H9 (cell line): ENCODE data around the gene HSD17B13. TPM values are rescaled to one million over a fixed set of nuclear protein-coding genes. Genes with fewer than 3 reads are reported as not detected.

Experiments used
- DNase-seq: peaks from one replicate; pipeline ENCODE4 v3.0.0-alpha.2; 2017
- H2AFZ ChIP-seq: one replicate; pipeline ENCODE4 v1.6.1; 2013; ENCODE audit warnings: mild to moderate bottlenecking, low read length, control low read depth, moderate library complexity
- H2AK5ac ChIP-seq: 2 replicates; pipeline ENCODE4 v1.6.1; 2013; ENCODE audit warnings: low read length, control low read depth, mixed read lengths; ENCODE audit not compliant: insufficient read length
- H2BK120ac ChIP-seq: one replicate; pipeline ENCODE4 v1.6.1; 2013; ENCODE audit warnings: low read depth, mild to moderate bottlenecking, low read length, control low read depth, inconsistent platforms; ENCODE audit not compliant: poor library complexity, severe bottlenecking
- H2BK12ac ChIP-seq: 2 replicates; pipeline ENCODE4 v1.6.1; 2013; ENCODE audit warnings: low read length, control low read depth, mixed read lengths, low read depth; ENCODE audit not compliant: insufficient read length
- H2BK15ac ChIP-seq: 2 replicates; pipeline ENCODE4 v1.6.1; 2013; ENCODE audit warnings: low read depth, low read length, control low read depth
- H2BK20ac ChIP-seq: one replicate; pipeline ENCODE4 v1.6.1; 2013; ENCODE audit warnings: low read depth, mild to moderate bottlenecking, low read length, control low read depth, inconsistent platforms; ENCODE audit not compliant: poor library complexity, severe bottlenecking
- H2BK5ac ChIP-seq: 2 replicates; pipeline ENCODE4 v1.6.1; 2013; ENCODE audit warnings: low read length, control low read depth, mixed read lengths; ENCODE audit not compliant: insufficient read length
- H3K14ac ChIP-seq: 2 replicates; pipeline ENCODE4 v1.6.1; 2013; ENCODE audit warnings: low read length, control low read depth; ENCODE audit not compliant: insufficient read depth
- H3K18ac ChIP-seq: 2 replicates; pipeline ENCODE4 v1.6.1; 2013; ENCODE audit warnings: low read depth, mild to moderate bottlenecking, mixed read lengths, low read length, control low read depth; ENCODE audit not compliant: insufficient read length
- H3K23ac ChIP-seq: 2 replicates; pipeline ENCODE4 v1.6.1; 2013; ENCODE audit warnings: low read length, control low read depth, mixed read lengths, low read depth; ENCODE audit not compliant: insufficient read length
- H3K23me2 ChIP-seq: 2 replicates; pipeline ENCODE4 v1.6.1; 2013; ENCODE audit warnings: low read depth, mild to moderate bottlenecking, mixed read lengths, low read length, control low read depth; ENCODE audit not compliant: insufficient read length, poor library complexity, severe bottlenecking
- H3K27ac ChIP-seq: 2 replicates; pipeline ENCODE4 v1.5.1; 2013; ENCODE audit warnings: low read length, control low read depth, mixed read lengths, low read depth; ENCODE audit not compliant: insufficient read length
- H3K27me3 ChIP-seq: 2 replicates; pipeline ENCODE4 v1.6.1; 2013; ENCODE audit warnings: low read length, control low read depth, inconsistent platforms; ENCODE audit not compliant: insufficient read depth
- H3K4ac ChIP-seq: 2 replicates; pipeline ENCODE4 v1.6.1; 2013; ENCODE audit warnings: low read depth, mild to moderate bottlenecking, control low read depth, inconsistent platforms, low read length, moderate library complexity
- H3K4me1 ChIP-seq: 2 replicates; pipeline ENCODE4 v1.6.1; 2013; ENCODE audit warnings: low read length, control low read depth, inconsistent platforms; ENCODE audit not compliant: insufficient read depth
- H3K4me2 ChIP-seq: 2 replicates; pipeline ENCODE4 v1.6.1; 2013; ENCODE audit warnings: low read length, control low read depth, mixed read lengths; ENCODE audit not compliant: insufficient read length, insufficient read depth
- H3K56ac ChIP-seq: 2 replicates; pipeline ENCODE4 v1.6.1; 2013; ENCODE audit warnings: low read depth, mild to moderate bottlenecking, mixed read lengths, low read length, control low read depth; ENCODE audit not compliant: insufficient read length
- H3K79me1 ChIP-seq: 2 replicates; pipeline ENCODE4 v1.6.1; 2013; ENCODE audit warnings: low read depth, mild to moderate bottlenecking, moderate library complexity, low read length, control low read depth, inconsistent platforms; ENCODE audit not compliant: insufficient read depth, poor library complexity, severe bottlenecking
- H3K79me2 ChIP-seq: 2 replicates; pipeline ENCODE4 v1.6.1; 2013; ENCODE audit warnings: low read length, control low read depth, inconsistent platforms; ENCODE audit not compliant: insufficient read depth
- H3K9ac ChIP-seq: 2 replicates; pipeline ENCODE4 v1.6.1; 2013; ENCODE audit warnings: low read length, control low read depth, mixed read lengths; ENCODE audit not compliant: insufficient read length; ENCODE audit errors: extremely low read depth
- H3K9me3 ChIP-seq: one replicate; pipeline ENCODE4 v1.6.1; 2013; ENCODE audit warnings: low read depth, low read length, inconsistent platforms; ENCODE audit not compliant: control insufficient read depth
- H3T11ph ChIP-seq: one replicate; pipeline ENCODE4 v1.6.1; 2013; ENCODE audit warnings: mild to moderate bottlenecking, low read length, control low read depth, inconsistent platforms
- H4K20me1 ChIP-seq: one replicate; pipeline ENCODE4 v1.6.1; 2013; ENCODE audit not compliant: control insufficient read depth, insufficient read length, insufficient read depth
- H4K5ac ChIP-seq: 2 replicates; pipeline ENCODE4 v1.6.1; 2013; ENCODE audit warnings: low read depth, mild to moderate bottlenecking, mixed read lengths, low read length, control low read depth; ENCODE audit not compliant: insufficient read length
- H4K8ac ChIP-seq: replicated peaks from 2 replicates; pipeline ENCODE4 v1.6.1; 2013; ENCODE audit warnings: low read length, control low read depth, mixed read lengths, low read depth; ENCODE audit not compliant: insufficient read length
- H4K91ac ChIP-seq: 2 replicates; pipeline ENCODE4 v1.6.1; 2013; ENCODE audit warnings: low read depth, mild to moderate bottlenecking, moderate library complexity, mixed read lengths, low read length, control low read depth; ENCODE audit not compliant: insufficient read length
- H3K27ac Mint-ChIP-seq, 3 experiments: 2 replicates in 2 of 3; 3 replicates in 1 of 3; pipeline ENCODE4 v1.8.0; 2020 to 2021; ENCODE audit warnings: mixed read lengths in 3 of 3, mild to moderate bottlenecking in 1 of 3, moderate library complexity in 1 of 3
- H3K27me3 Mint-ChIP-seq: 2 replicates; pipeline ENCODE4 v1.8.0; 2021; ENCODE audit warnings: low read depth, mild to moderate bottlenecking, moderate library complexity, mixed read lengths
- H3K36me3 Mint-ChIP-seq, 3 experiments: 2 replicates in 2 of 3; 3 replicates in 1 of 3; pipeline ENCODE4 v1.8.0; 2020 to 2021; ENCODE audit warnings: low read depth in 3 of 3, mixed read lengths in 3 of 3; ENCODE audit not compliant: insufficient read depth in 1 of 3
- H3K4me1 Mint-ChIP-seq, 2 experiments: 2 replicates each; pipeline ENCODE4 v1.8.0; 2020; ENCODE audit warnings: mixed read lengths in 2 of 2
- H3K4me3 Mint-ChIP-seq, 2 experiments: 2 replicates in 1 of 2; 3 replicates in 1 of 2; pipeline ENCODE4 v1.8.0; 2020 to 2021; ENCODE audit warnings: mild to moderate bottlenecking in 2 of 2, mixed read lengths in 2 of 2, moderate library complexity in 1 of 2
- H3K9me3 Mint-ChIP-seq, 2 experiments: 2 replicates in 1 of 2; 3 replicates in 1 of 2; pipeline ENCODE4 v1.8.0; 2020; ENCODE audit warnings: mild to moderate bottlenecking in 2 of 2, mixed read lengths in 2 of 2, moderate library complexity in 1 of 2
- WGBS: extraction: QIAGEN DNeasy Blood & Tissue Kit; methylation state at CpG from one replicate; pipeline ENCODE4 v1.1.7; 2013; ENCODE audit warnings: missing lambda C conversion rate, low lambda C conversion rate, mixed read lengths; ENCODE audit not compliant: insufficient read length; ENCODE audit errors: extremely low coverage; 5-methylcytosine and 5-hydroxymethylcytosine counted together
- total RNA-seq: library from RNA; stranded (reverse); gene quantifications from 2 replicates; pipeline ENCODE4 v1.2.1, GENCODE V29; 2021
- TF ChIP-seq, protein P1 (sequence below): fragments of 200-600 bp; sonication (generic); conservative IDR thresholded peaks from 3 replicates; pipeline ENCODE4 v1.8.0; 2021; ENCODE audit warnings: antibody characterized with exemption, mild to moderate bottlenecking

The HSD17B13 gene
- total RNA-seq, 1 experiment from 2014 or later, result not detected

DNA sequence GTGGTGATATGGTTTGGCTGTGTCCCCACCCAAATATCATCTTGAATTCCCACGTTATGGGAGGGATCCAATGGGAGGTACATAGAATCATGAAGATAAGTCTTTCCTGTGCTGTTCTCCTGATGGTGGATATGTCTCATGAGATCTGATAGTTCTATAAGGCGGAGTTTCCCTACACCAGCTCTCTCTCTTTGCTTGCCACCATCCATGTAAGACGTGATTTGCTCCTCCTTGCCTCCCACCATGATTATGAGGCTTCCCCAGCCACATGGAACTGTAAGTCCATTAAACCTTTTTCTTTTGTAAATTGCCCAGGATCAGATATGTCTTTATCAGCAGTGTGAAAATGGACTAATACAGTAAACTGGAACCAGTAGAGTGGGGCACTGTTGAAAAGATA lies 39.5 kb downstream of the HSD17B13 start:
- H3K14ac ChIP-seq, result no peak overlapping the region
- H3K4me2 ChIP-seq, result no peak overlapping the region
- H3K23me2 ChIP-seq, result no peaks in the 10 kb centered on the region
- no peak overlapping the region for H2BK120ac ChIP-seq
- H3K27me3 ChIP-seq, result no peaks in the 10 kb centered on the region
- TF ChIP-seq, protein P1, sequence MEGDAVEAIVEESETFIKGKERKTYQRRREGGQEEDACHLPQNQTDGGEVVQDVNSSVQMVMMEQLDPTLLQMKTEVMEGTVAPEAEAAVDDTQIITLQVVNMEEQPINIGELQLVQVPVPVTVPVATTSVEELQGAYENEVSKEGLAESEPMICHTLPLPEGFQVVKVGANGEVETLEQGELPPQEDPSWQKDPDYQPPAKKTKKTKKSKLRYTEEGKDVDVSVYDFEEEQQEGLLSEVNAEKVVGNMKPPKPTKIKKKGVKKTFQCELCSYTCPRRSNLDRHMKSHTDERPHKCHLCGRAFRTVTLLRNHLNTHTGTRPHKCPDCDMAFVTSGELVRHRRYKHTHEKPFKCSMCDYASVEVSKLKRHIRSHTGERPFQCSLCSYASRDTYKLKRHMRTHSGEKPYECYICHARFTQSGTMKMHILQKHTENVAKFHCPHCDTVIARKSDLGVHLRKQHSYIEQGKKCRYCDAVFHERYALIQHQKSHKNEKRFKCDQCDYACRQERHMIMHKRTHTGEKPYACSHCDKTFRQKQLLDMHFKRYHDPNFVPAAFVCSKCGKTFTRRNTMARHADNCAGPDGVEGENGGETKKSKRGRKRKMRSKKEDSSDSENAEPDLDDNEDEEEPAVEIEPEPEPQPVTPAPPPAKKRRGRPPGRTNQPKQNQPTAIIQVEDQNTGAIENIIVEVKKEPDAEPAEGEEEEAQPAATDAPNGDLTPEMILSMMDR, result no peak
- H3K9ac ChIP-seq, result no peak overlapping the region
- WGBS, result no CpG with 5 or more reads among the region's 3 CpGs
- Mint-ChIP-seq H3K4me1 (no peaks in the 10 kb centered on the region), H3K4me3 (no peak overlapping the region), H3K36me3 (peaks cover 12 to 39% (median 34%) of the 10 kb centered on the region in 3 experiments), H3K27me3 (peaks cover 2% of the 10 kb centered on the region; the same call in 1 of the 2 replicates), H3K9me3 (peaks cover 39 to 43% of the 10 kb centered on the region in 2 experiments), H3K27ac (no peak overlapping the region)
- no peak overlapping the region for H3K18ac ChIP-seq
- H3K56ac ChIP-seq, result no peak overlapping the region
- no peak overlapping the region for H2AFZ ChIP-seq
- no peak overlapping the region for H4K8ac ChIP-seq
- no peaks in the 10 kb centered on the region for H4K20me1 ChIP-seq
- no peaks in the 10 kb centered on the region for H3K79me2 ChIP-seq
- no peak overlapping the region for H2BK5ac ChIP-seq
- no peak overlapping the region for H2BK20ac ChIP-seq
- H2BK12ac ChIP-seq, result no peak overlapping the region
- no peak overlapping the region for H3K4ac ChIP-seq
- H2AK5ac ChIP-seq, result no peak overlapping the region
- H4K5ac ChIP-seq, result no peak overlapping the region
- no peaks in the 10 kb centered on the region for H3K79me1 ChIP-seq
- H2BK15ac ChIP-seq, result no peak overlapping the region
- H3K4me1 ChIP-seq, result no peaks in the 10 kb centered on the region
- H3K27ac ChIP-seq, result no peak overlapping the region
- H3K23ac ChIP-seq, result no peak overlapping the region
- no peak overlapping the region for H3T11ph ChIP-seq
- no peak for DNase-seq
- no peaks in the 10 kb centered on the region for H3K9me3 ChIP-seq
- H4K91ac ChIP-seq, result no peak overlapping the region
